GM12874 (cell line): Measurements from ENCODE around the gene TCF3.

Experiments
- TF ChIP-seq, protein P1 (sequence below): IDR thresholded peaks from 2 replicates; pipeline ENCODE4 v1.5.1; 2011; ENCODE audit warnings: low read depth, mild to moderate bottlenecking, control low read depth, low read length, moderate library complexity; ENCODE audit not compliant: insufficient read depth

The TCF3 gene

DNA sequence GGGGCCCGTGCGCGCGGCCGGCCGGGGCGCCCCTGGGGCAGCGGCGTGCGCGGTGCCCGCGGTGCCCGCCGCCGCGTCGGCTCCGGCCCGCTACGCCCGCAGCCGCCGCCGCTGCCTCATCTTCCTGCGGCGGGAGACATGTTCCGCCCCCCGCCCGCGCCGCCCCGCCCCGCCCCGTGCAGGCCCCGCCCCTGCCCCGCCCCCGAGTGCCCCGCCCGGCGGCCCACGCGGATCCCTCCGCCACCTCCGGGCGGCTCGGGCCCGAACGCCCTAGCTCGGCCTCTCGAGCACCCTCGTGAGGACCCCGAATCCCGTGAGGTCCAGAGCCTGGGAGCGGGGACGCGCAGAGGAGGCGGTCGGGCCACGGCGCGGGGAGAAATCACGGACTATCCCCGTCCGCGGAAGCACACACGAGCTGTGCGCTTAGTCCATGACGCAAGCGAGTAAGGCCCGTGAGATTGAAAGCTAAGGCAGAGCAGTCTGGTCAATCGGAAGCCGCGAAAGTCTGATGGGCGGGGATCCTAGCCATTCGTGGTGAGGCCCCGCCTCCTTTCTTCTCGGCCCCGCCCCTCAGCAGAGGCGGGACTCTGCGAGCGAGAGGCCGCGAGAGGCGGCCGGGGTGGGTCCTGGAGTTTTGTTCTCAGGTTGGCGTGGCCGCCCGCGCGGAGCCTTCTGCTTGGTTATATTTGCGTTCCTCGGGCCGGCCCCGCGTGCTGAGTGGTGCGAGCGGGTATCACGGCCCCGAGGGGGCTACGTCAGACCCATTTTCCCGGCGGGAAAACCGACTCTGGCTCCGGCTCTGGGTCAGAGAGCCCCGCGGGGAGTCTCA, at the start of gene TCF3:
TSS of gene TCF3 (minus strand) at position 145 of the 829 bp plus-strand sequence. CDS start 2,367 bp downstream, outside the sequence.
- TF ChIP-seq, protein P1, sequence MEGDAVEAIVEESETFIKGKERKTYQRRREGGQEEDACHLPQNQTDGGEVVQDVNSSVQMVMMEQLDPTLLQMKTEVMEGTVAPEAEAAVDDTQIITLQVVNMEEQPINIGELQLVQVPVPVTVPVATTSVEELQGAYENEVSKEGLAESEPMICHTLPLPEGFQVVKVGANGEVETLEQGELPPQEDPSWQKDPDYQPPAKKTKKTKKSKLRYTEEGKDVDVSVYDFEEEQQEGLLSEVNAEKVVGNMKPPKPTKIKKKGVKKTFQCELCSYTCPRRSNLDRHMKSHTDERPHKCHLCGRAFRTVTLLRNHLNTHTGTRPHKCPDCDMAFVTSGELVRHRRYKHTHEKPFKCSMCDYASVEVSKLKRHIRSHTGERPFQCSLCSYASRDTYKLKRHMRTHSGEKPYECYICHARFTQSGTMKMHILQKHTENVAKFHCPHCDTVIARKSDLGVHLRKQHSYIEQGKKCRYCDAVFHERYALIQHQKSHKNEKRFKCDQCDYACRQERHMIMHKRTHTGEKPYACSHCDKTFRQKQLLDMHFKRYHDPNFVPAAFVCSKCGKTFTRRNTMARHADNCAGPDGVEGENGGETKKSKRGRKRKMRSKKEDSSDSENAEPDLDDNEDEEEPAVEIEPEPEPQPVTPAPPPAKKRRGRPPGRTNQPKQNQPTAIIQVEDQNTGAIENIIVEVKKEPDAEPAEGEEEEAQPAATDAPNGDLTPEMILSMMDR = no peak

DNA sequence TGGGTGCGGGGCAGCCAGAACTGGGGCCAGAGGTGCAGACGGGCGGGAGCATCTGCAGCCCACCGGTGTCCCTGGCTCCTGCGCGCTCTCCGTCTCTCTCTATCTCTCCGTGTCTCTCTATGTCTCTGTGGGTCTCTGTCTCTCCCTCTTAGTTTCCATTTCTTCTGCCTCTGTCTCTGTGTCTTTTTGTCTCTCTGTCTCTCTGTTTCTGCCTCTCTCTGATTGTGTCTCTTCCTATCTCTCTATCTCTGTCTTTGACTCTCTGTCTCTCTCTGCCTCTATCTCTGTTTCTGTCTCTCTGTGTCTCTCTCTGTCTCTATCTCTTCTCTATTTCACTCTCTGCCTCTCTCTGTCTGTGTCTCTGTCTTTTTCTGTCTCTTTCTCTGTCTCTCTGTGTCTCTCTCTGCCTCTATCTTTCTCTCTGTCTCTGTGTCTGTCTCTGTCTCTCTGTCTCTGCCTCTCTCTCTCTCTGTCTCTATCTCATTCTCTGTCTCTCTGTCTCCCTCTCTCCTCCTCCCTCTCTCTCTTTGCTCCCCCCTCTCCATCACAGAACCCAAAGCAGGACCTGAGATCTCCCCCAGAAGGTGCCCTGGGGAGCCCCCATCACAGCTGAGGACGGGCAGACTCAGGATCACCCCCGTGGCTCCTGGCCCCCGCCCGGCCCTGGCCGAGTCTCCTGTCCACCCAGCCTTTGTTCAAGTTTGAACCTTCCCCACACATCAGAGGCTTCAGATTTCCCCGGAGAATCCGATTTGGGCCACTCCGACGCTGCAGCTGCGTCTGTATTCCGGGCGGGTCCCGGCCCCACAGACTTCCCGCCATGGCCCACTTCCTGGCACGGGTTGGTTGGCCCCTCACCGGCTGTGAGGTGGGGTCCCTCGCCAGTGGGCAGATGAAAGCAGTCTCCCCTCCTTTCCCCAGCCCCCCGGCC, 48.6 kb upstream of the TCF3 start:
- TF ChIP-seq, protein P1 = no peak

DNA sequence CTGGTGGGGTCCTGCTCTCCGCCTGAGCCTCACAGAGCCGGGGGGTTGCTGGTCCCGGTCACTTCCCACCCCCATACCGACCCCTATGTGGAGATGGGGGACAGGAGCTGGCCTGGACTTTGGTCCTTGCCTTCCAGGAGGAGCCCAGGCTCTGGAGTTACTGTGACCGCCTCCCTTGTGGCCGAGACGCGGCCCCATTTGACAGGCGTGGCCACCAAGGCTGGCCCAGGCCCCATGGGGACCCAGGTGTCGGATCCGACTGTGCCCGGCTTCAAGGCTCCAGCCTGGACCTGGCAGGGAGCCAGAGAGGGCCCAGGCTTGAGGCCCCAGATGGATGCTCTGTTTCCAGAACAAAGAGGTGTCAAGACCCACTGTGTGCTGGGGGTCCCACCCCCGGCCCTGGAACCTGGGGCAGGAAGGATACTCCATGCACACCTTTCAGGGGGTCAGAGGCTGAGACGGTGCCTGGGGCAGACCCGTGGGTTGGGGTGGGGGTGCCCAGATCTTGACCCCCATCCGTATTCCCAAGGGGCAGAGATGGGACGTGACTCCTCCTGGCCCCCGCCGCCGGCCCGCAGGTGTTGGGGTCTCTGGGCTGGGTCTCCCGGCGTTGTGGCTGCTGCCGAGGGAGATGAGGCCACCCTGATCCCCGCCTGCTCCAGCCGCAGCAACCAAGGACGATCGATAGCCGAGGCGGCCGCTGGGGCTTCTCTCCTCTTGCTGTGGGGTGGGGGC, 47.8 kb upstream of the TCF3 start:
- TF ChIP-seq, protein P1 = no peak

DNA sequence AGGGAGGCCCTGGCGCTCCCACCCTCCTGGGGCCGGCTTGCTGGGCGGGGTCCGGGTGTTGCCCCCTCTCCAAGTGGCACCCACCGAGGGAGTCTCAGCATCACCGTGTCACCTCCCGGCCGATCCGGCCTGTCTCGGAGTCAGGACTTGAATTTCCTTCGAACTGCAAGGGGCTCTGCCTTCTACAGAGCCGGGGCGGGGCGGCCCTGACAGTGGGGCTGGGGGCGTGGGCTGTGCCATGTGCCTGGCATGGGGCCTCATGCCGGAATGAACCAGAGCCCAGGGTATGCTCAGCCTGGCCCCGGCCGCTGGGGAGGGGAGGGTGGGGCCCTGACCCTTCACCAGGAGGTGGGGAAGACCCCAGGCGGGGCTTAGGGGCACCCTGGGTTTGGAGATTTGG, 47.0 kb upstream of the TCF3 start:
- TF ChIP-seq, protein P1 = no peak

DNA sequence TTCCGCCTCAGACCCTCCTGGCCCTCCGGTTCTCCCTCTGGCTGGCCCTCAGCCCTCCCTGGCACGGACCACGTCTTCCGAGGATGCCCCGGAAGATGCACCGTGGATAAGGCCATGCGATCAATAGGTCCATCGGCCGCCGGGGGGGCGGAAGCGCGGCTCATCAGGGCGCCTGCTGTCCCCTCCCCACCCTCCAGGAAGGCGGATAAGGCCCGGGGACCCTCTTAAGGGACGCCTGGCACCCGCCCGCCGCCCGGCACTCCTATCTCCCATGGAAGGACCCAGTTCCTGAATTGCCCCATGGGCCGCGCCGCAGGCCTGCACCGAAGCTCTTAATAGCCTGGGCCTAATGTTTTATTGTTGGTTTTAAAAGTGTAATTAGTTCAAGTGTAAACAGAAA, 46.2 kb upstream of the TCF3 start:
- TF ChIP-seq, protein P1 = no peak

DNA sequence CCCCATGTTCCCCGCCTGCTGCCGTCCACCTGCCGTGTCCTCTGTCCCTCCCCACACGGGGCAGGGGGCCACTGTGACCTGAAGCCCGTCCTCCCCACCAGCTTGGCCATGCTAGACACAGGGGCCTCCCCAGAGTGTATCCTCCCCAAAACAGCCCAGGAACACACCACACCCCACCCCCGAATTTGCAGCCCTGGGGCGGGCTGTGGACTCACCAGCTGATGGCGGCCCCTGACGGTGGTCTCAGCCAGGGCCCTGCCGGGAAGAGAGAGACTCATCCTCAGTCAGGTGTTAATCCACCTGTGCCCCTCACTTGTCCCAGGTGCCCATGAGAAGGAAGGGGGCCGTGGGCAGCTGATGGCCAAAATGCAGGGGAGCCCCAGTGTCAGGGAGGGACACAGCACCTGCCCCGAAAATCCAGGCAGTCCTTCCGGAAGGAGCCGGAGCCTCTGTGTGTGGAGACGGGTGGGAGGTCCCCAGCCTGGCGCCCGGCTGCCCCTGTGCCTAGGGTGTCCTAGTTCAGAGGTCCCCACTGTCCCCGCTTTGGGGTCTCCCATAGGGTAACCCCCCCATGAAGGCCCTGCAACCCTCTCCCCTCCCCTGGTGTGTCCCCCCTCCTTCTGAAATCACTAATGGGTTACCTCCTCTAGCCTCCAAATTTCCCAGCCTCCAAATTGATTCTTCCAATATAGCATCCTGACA, 39.3 kb upstream of the TCF3 start:
- TF ChIP-seq, protein P1 = no peak
